IMR-90 (cell line): ENCODE data around the gene TENT5C. TPM values are rescaled to one million over a fixed set of nuclear protein-coding genes. Genes with fewer than 3 reads are reported as not detected.

Experiments
- ATAC-seq: fragments of 200-7000 bp; cut with Tn5 transposase; 2 replicates; pipeline ENCODE4 v1.9.1; 2020; ENCODE audit warnings: low read depth, mild to moderate bottlenecking, moderate library complexity
- BruUV-seq: library from RNA; stranded (reverse); fragments of 400-500 nt; replicated peaks from 2 replicates; lab custom pipeline; 2021; lab: Mats Ljungman, UMichigan
- CTCF ChIA-PET: fragments of 300-600 bp; formaldehyde crosslinking; extraction: SDS; loops from one replicate; lab custom pipeline; 2021; ENCODE audit warnings: antibody characterized with exemption; lab: Yijun Ruan, JAX
- POLR2A ChIA-PET: fragments of 300-600 bp; sonication (Branson Sonifier 250); formaldehyde crosslinking; loops from one replicate; lab custom pipeline; 2022; ENCODE audit warnings: antibody characterized with exemption; ENCODE audit not compliant: unreplicated experiment; lab: Charles Lee
- DNase-seq: peaks from one replicate; pipeline ENCODE4 v3.0.0; 2013
- H2AFZ ChIP-seq: replicated peaks from 2 replicates; pipeline ENCODE3; 2013; ENCODE audit warnings: low read length, mild to moderate bottlenecking; ENCODE audit not compliant: poor library complexity
- H2AK5ac ChIP-seq: 2 replicates; pipeline ENCODE4 v1.6.1; 2013; ENCODE audit warnings: low read depth, low read length, inconsistent platforms
- H2AK9ac ChIP-seq: replicated peaks from 2 replicates; pipeline ENCODE3; 2013; ENCODE audit warnings: mild to moderate bottlenecking, low read depth, low read length, moderate library complexity; ENCODE audit not compliant: poor library complexity
- H2BK120ac ChIP-seq: 2 replicates; pipeline ENCODE4 v1.6.1; 2013; ENCODE audit warnings: low read depth, low read length, inconsistent platforms
- H2BK15ac ChIP-seq: 3 replicates; pipeline ENCODE4 v1.6.1; 2013; ENCODE audit warnings: low read depth, low read length, inconsistent platforms
- H2BK20ac ChIP-seq: 2 replicates; pipeline ENCODE4 v1.6.1; 2013; ENCODE audit warnings: low read depth, mild to moderate bottlenecking, inconsistent platforms, low read length, moderate library complexity
- H2BK5ac ChIP-seq: 2 replicates; pipeline ENCODE4 v1.6.1; 2013; ENCODE audit warnings: mild to moderate bottlenecking, low read depth, low read length, inconsistent platforms; ENCODE audit not compliant: poor library complexity, severe bottlenecking
- H3K14ac ChIP-seq: replicated peaks from 2 replicates; pipeline ENCODE4 v1.6.1; 2013; ENCODE audit warnings: low read depth, low read length, inconsistent platforms
- H3K18ac ChIP-seq: 2 replicates; pipeline ENCODE4 v1.6.1; 2013; ENCODE audit warnings: low read depth, low read length, control low read depth
- H3K23ac ChIP-seq: 2 replicates; pipeline ENCODE4 v1.6.1; 2013; ENCODE audit warnings: low read depth, low read length, inconsistent platforms
- H3K27ac ChIP-seq: 2 replicates; pipeline ENCODE4 v1.5.1; 2013; ENCODE audit warnings: mild to moderate bottlenecking, control low read depth, low read length; ENCODE audit not compliant: insufficient read depth
- H3K27me3 ChIP-seq: 2 replicates; pipeline ENCODE4 v1.6.1; 2013; ENCODE audit warnings: low read length; ENCODE audit not compliant: control insufficient read depth, insufficient read depth
- H3K36me3 ChIP-seq: 2 replicates; pipeline ENCODE4 v1.6.1; 2013; ENCODE audit warnings: low read length, mixed read lengths; ENCODE audit not compliant: control insufficient read depth, insufficient read depth
- H3K4ac ChIP-seq: 2 replicates; pipeline ENCODE4 v1.6.1; 2013; ENCODE audit warnings: low read depth, low read length, inconsistent platforms
- H3K4me1 ChIP-seq: 2 replicates; pipeline ENCODE4 v1.6.1; 2013; ENCODE audit warnings: low read length, mixed read lengths; ENCODE audit not compliant: control insufficient read depth, insufficient read depth
- H3K4me2 ChIP-seq: 2 replicates; pipeline ENCODE4 v1.6.1; 2013; ENCODE audit warnings: low read depth, mild to moderate bottlenecking, control low read depth, low read length, moderate library complexity
- H3K4me3 ChIP-seq: 2 replicates; pipeline ENCODE4 v1.5.1; 2013; ENCODE audit warnings: low read depth, mild to moderate bottlenecking, control low read depth, low read length, moderate library complexity; ENCODE audit not compliant: insufficient read depth
- H3K56ac ChIP-seq: 2 replicates; pipeline ENCODE4 v1.6.1; 2013; ENCODE audit warnings: low read length, inconsistent platforms; ENCODE audit not compliant: insufficient read depth; ENCODE audit errors: extremely low read depth
- H3K79me1 ChIP-seq, 2 experiments: 2 replicates each; pipeline ENCODE4 v1.6.1; 2013; ENCODE audit warnings: low read length in 2 of 2, inconsistent platforms in 1 of 2, low read depth in 1 of 2
- H3K9ac ChIP-seq: 2 replicates; pipeline ENCODE4 v1.6.1; 2013; ENCODE audit warnings: low read depth, low read length, control low read depth
- H3K9me1 ChIP-seq: 2 replicates; pipeline ENCODE4 v1.6.1; 2013; ENCODE audit warnings: low read length, inconsistent platforms; ENCODE audit not compliant: insufficient read depth
- H3K9me3 ChIP-seq: 2 replicates; pipeline ENCODE4 v1.6.1; 2013; ENCODE audit warnings: low read length; ENCODE audit not compliant: control insufficient read depth, insufficient read depth
- H4K20me1 ChIP-seq: 2 replicates; pipeline ENCODE4 v1.6.1; 2013; ENCODE audit warnings: low read length, inconsistent platforms; ENCODE audit not compliant: insufficient read depth
- H4K5ac ChIP-seq: 2 replicates; pipeline ENCODE4 v1.6.1; 2013; ENCODE audit warnings: mild to moderate bottlenecking, low read depth, low read length, control low read depth
- H4K8ac ChIP-seq, 2 experiments: 2 replicates each; pipeline ENCODE4 v1.6.1; 2013; ENCODE audit warnings: low read depth in 2 of 2, low read length in 2 of 2, control low read depth in 1 of 2, inconsistent platforms in 1 of 2
- H4K91ac ChIP-seq: 2 replicates; pipeline ENCODE4 v1.6.1; 2013; ENCODE audit warnings: low read depth, low read length, inconsistent platforms; ENCODE audit not compliant: insufficient read depth
- BHLHE40 ChIP-seq: fragments of 150-350 bp; IDR thresholded peaks from 2 replicates; pipeline ENCODE4 v1.6.1; 2016; ENCODE audit warnings: mild to moderate bottlenecking, low read depth, low read length
- CEBPB ChIP-seq: IDR thresholded peaks from 2 replicates; pipeline ENCODE4 v1.6.1; 2012; ENCODE audit warnings: low read depth, low read length, improper control_type of control experiment
- ELK1 ChIP-seq: fragments of 150-350 bp; IDR thresholded peaks from 2 replicates; pipeline ENCODE4 v1.6.1; 2016; ENCODE audit warnings: low read depth, mild to moderate bottlenecking, low read length, moderate library complexity, borderline replicate concordance
- MXI1 ChIP-seq: IDR thresholded peaks from 2 replicates; pipeline ENCODE4 v1.6.1; 2012; ENCODE audit warnings: low read depth, mild to moderate bottlenecking, low read length, moderate library complexity, borderline replicate concordance
- NFE2L2 ChIP-seq: fragments of 150-350 bp; IDR thresholded peaks from 2 replicates; pipeline ENCODE4 v1.6.1; 2016; ENCODE audit warnings: low read depth, mild to moderate bottlenecking, low read length
- POLR2A ChIP-seq: IDR thresholded peaks from 2 replicates; pipeline ENCODE4 v1.6.1; 2012; ENCODE audit warnings: mild to moderate bottlenecking, low read depth, low read length
- RAD21 ChIP-seq: IDR thresholded peaks from 2 replicates; pipeline ENCODE4 v1.6.1; 2012; ENCODE audit warnings: low read length, improper control_type of control experiment
- RCOR1 ChIP-seq: IDR thresholded peaks from 2 replicates; pipeline ENCODE4 v1.6.1; 2012; ENCODE audit warnings: mild to moderate bottlenecking, low read length, improper control_type of control experiment; ENCODE audit not compliant: insufficient replicate concordance
- RFX5 ChIP-seq: IDR thresholded peaks from 2 replicates; pipeline ENCODE4 v1.8.0; 2012; ENCODE audit warnings: low read depth, mild to moderate bottlenecking, low read length, moderate library complexity
- SMC3 ChIP-seq: fragments of 150-350 bp; IDR thresholded peaks from 2 replicates; pipeline ENCODE4 v1.6.1; 2016; ENCODE audit warnings: low read depth, mild to moderate bottlenecking, antibody characterized with exemption, low read length, moderate library complexity
- WGBS, 2 experiments: methylation state at CpG; one replicate each; pipeline versions ENCODE4 v1.1.5 to v1.1.7; 2013; ENCODE audit warnings: missing lambda C conversion rate in 2 of 2; ENCODE audit not compliant: insufficient read length in 1 of 2; ENCODE audit errors: extremely low coverage in 2 of 2; 5-methylcytosine and 5-hydroxymethylcytosine counted together
- dilution Hi-C: fragments of 300-500 bp; cut with HindIII; formaldehyde crosslinking; loops from one replicate; pipeline ENCODE4 v1.14.3; 2018; ENCODE audit warnings: low sequenced_read_pairs; ENCODE audit not compliant: unreplicated experiment
- in situ Hi-C: fragments of 300-500 bp; cut with MboI; formaldehyde crosslinking; loops from 3 replicates; pipeline ENCODE4 v1.14.3; 2019; ENCODE audit warnings: low sequenced_read_pairs, inconsistent platforms, mixed read lengths
- intact Hi-C: fragments of 100-400 bp; cut with micrococcal nuclease; formaldehyde crosslinking; loops from 2 replicates; pipeline ENCODE4 v1.10.0; 2022
- polyA plus RNA-seq, 3 experiments: library from polyadenylated mRNA; depleted of rRNA; stranded (reverse); fragments of >200 nt; gene quantifications; 2 replicates each; pipeline ENCODE4 v1.2.3, GENCODE V29; 2012; ENCODE audit warnings: low replicate concordance in 1 of 3
- total RNA-seq: library from RNA; depleted of rRNA; stranded (reverse); fragments of >200 nt; gene quantifications from 2 replicates; pipeline ENCODE4 v1.2.3, GENCODE V29; 2012
- TF ChIP-seq, protein P1 (sequence below): fragments of 150-350 bp; IDR thresholded peaks from 2 replicates; pipeline ENCODE4 v1.6.1; 2017; ENCODE audit warnings: mild to moderate bottlenecking, antibody characterized with exemption, low read length, low read depth

The TENT5C gene
- total and polyA plus RNA-seq, 2 of the 4 experiments (the other 2 are of a cell fraction): 1.5 to 4.1 TPM

DNA sequence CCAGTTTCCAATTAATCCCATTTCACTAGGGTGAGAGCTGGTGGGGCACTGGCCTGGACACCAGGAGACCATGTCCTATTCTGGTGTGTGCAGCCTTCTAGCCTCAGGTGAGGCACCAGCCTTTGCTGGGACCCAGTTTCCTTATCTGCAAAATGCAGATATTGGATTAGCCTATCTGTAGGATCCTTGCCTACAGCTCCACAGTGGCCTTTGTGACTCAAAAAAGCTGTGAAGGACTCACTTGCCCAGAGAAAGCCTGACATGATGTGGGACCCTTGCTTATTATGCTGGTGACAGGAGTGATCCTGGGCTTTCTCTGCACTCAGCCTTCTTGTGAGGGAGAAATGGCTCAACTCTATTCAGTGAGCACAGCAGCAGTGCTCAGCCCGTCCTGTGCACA lies 32.3 kb downstream of the TENT5C start:
- Histone ChIP-seq H3K27me3 (no peaks in the 10 kb centered on the region; the same call in none of the 2 replicates), H2BK120ac (no peak overlapping the region), H3K56ac (no peak overlapping the region), H2AK5ac (no peak overlapping the region), H3K9ac (no peak overlapping the region), H3K4me1 (peaks cover 2% of the 10 kb centered on the region; the same call in 1 of the 2 replicates), H3K36me3 (no peaks in the 10 kb centered on the region), H2AFZ (no peak overlapping the region), H3K79me1 (no peaks in the 10 kb centered on the region), H3K27ac (no peak overlapping the region), H4K8ac (no peak overlapping the region), H3K4me3 (no peak overlapping the region), H3K9me3 (no peaks in the 10 kb centered on the region), H2BK20ac (no peak overlapping the region), H3K18ac (no peak overlapping the region), H3K23ac (no peak overlapping the region), H4K91ac (no peak overlapping the region), H3K14ac (no peak overlapping the region), H3K4me2 (no peak overlapping the region), H2AK9ac (no peak overlapping the region), H4K20me1 (no peaks in the 10 kb centered on the region), H2BK15ac (no peak overlapping the region), H2BK5ac (no peak overlapping the region), H3K4ac (no peak overlapping the region), H4K5ac (no peak overlapping the region), H3K9me1 (0 out of 2 replicates have a peak, but pooled peaks cover 2% of the 10 kb centered on the region)
- no peak for DNase-seq
- POLR2A ChIA-PET: no interaction called here
- CTCF ChIA-PET: no interaction called here
- no CpG with 5 or more reads among the region's 1 CpG for WGBS, 2 experiments
- in situ Hi-C loops: no loop called here
- dilution Hi-C loops: no loop called here
- intact Hi-C loops: no loop called here
- no peak for TF ChIP-seq BHLHE40
- TF ChIP-seq CEBPB: no peak
- no peak for TF ChIP-seq SMC3
- TF ChIP-seq MXI1: no peak
- TF ChIP-seq RAD21: no peak
- no peak for TF ChIP-seq NFE2L2
- TF ChIP-seq RFX5: no peak
- TF ChIP-seq, protein P1, sequence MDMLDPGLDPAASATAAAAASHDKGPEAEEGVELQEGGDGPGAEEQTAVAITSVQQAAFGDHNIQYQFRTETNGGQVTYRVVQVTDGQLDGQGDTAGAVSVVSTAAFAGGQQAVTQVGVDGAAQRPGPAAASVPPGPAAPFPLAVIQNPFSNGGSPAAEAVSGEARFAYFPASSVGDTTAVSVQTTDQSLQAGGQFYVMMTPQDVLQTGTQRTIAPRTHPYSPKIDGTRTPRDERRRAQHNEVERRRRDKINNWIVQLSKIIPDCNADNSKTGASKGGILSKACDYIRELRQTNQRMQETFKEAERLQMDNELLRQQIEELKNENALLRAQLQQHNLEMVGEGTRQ: no peak
- no peak for TF ChIP-seq POLR2A
- TF ChIP-seq RCOR1: no peak
- TF ChIP-seq ELK1: no peak
- ATAC-seq: no peak
- BruUV-seq: no TSS peak
